ENCODE data around the gene RPS3. TPM values are rescaled to one million over a fixed set of nuclear protein-coding genes. Genes with fewer than 3 reads are reported as not detected.
"Not testable (repeated sequence)": the region's sequence is repeated elsewhere in the genome, so short reads cannot be mapped to it uniquely, and the experiment has no call there.

Gene RPS3
- total RNA-seq, 1 donor from 2014 or later: 1,761 TPM

- DNase-seq (peak; percentile 90), ATAC-seq (peak; percentile 64 to 90)
- intact Hi-C loops (cut with DNase I): no loop called here
- Histone ChIP-seq H3K27ac (peak overlapping the region; percentile 97), H3K36me3 (peaks cover 16% of the 10 kb centered on the region), H3K4me3 (peak overlapping the region; percentile 97), H3K27me3 (ENCODE audit: low read depth) (no peaks in the 10 kb centered on the region), H3K4me1 (peaks cover 44% of the 10 kb centered on the region), H3K9me3 (no peaks in the 10 kb centered on the region)
- peak; percentile 28 for TF ChIP-seq CTCF (IDR thresholded peaks at IDR 0.05)
Observed at GRCh38 chr11:75351791-75352587, 47.3 kb upstream of the RPS3 start.

DNA sequence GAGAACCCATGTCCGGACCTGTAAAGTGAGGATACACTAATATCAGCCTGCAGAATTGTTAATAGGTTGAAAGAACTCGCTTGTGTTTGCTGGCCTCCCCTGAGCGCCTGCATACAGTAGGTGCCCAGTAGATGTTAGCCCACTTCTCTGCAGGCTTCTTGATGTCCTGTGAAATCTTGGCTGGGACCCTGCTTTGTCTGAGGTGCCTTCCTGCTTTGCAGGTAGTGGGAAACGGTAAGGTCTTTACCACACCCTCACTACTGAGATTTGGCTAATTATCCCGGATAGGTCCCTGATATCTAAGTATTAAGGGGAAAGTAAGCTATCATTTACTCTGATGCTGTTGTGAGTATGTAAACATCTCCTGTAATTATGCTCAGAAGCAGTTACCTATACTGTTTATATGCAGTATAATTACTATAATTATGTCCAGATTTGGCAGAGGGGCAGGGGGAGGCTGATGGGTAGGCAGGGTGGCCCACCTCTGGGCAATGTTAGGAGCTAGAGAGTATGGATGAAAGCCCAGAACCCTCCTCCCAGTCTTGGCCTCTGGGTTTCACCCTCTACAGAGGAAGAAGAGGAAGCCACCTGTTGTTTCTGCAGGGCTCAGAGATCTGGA, 46.6 kb upstream of the RPS3 start:
- DNase-seq: no peak
- TF ChIP-seq CTCF (IDR thresholded peaks at IDR 0.05): no peak
- no peak for ATAC-seq
- Histone ChIP-seq H3K27ac (peak overlapping the region; percentile 97), H3K27me3 (ENCODE audit: low read depth) (no peaks in the 10 kb centered on the region), H3K4me1 (peaks cover 36% of the 10 kb centered on the region), H3K36me3 (peaks cover 16% of the 10 kb centered on the region), H3K4me3 (peak overlapping the region; percentile 97), H3K9me3 (no peaks in the 10 kb centered on the region)
- intact Hi-C loops (cut with DNase I): no loop called here

- DNase-seq (no peak), ATAC-seq (no peak)
- Histone ChIP-seq H3K27me3 (ENCODE audit: low read depth) (no peaks in the 10 kb centered on the region), H3K4me1 (peaks cover 13% of the 10 kb centered on the region), H3K36me3 (no peaks in the 10 kb centered on the region), H3K4me3 (no peak overlapping the region), H3K9me3 (no peaks in the 10 kb centered on the region), H3K27ac (no peak overlapping the region)
- intact Hi-C loops (cut with DNase I): no loop called here
- TF ChIP-seq CTCF (IDR thresholded peaks at IDR 0.05): no peak
Observed at GRCh38 chr11:75355051-75355450, 44.3 kb upstream of the RPS3 start.

DNA sequence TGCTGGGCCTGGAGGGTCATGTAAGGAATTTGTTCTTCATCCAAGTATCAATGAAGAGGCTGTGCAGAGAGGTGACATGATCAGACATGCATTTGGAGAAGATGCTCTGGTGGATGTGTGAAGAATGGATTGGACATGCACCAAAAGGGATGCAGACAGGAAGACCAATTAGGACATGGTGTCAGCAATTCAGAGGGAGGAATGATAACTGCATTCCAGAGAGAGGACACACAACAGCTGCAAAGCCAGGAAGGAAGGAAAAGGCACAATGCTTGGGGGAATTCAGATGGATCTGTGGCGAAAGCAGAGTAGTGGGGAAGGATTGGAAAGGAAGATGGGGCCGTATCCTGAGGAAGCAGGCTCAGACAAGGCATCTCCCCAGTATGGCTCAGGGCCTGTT, 42.7 kb upstream of the RPS3 start:
- H3K9me3 ChIP-seq: no peaks in the 10 kb centered on the region
- H3K4me1 ChIP-seq: peaks cover 12% of the 10 kb centered on the region
- no peaks in the 10 kb centered on the region for H3K36me3 ChIP-seq
- H3K27ac ChIP-seq: no peak overlapping the region
- TF ChIP-seq CTCF (IDR thresholded peaks at IDR 0.05): no peak
- DNase-seq (no peak), ATAC-seq (no peak)
- H3K4me3 ChIP-seq: no peak overlapping the region
- H3K27me3 ChIP-seq (ENCODE audit: low read depth): no peaks in the 10 kb centered on the region
- intact Hi-C loops (cut with DNase I): no loop called here

DNA sequence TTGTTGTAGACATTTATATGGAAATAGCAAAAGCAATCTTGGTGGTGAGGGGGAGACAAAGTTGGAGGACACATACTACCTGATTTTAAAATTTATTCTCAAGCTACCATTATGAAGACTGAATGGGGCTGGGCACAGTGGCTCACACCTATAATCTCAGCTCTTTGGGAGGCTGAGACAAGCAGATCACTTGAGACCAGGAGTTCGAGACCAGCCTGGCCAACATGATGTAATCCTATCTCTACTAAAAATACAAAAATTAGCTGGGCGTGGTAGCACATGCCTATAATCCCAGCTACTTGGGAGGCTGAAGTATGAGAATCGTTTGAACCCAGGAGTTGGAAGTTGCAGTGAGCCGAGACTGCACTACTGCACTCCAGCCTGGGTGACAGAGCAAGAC, 37.0 kb upstream of the RPS3 start:
- intact Hi-C loops (cut with DNase I); H3K36me3 ChIP-seq; H3K4me3 ChIP-seq; DNase-seq; ATAC-seq; H3K9me3 ChIP-seq; H3K27me3 ChIP-seq (ENCODE audit: low read depth); H3K27ac ChIP-seq: not testable (repeated sequence)
- H3K4me1 ChIP-seq: peaks cover 17% of the 10 kb centered on the region

DNA sequence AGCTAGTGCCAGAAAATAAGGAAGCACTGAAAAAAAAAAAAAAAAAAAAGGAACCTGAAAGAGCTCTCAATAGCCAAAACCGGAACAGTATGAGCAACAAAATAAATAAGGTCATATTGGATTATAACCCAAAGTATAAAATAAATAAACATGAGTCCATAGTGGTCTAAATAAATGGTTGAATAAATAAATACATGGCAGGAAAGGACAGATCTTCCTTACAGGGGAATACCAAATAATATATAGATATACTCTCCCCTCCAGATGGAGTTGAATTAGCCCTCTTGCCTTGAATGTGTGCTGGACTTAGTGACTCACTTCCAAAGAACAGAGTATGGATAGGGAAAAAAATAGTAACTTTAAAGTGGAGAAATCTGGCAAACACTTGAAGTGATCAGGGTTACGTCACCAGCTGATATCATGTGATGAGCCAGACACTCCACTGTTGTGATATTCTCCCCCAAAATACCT, 33.6 kb upstream of the RPS3 start:
- no peak for TF ChIP-seq CTCF (IDR thresholded peaks at IDR 0.05)
- DNase-seq (no peak), ATAC-seq (peak; percentile 62 to 81)
- Histone ChIP-seq H3K27ac (peak overlapping the region; percentile 58), H3K9me3 (no peaks in the 10 kb centered on the region), H3K4me1 (peaks cover 17% of the 10 kb centered on the region), H3K4me3 (no peak overlapping the region), H3K27me3 (ENCODE audit: low read depth) (no peaks in the 10 kb centered on the region), H3K36me3 (no peaks in the 10 kb centered on the region)
- intact Hi-C loops (cut with DNase I): no loop called here

DNA sequence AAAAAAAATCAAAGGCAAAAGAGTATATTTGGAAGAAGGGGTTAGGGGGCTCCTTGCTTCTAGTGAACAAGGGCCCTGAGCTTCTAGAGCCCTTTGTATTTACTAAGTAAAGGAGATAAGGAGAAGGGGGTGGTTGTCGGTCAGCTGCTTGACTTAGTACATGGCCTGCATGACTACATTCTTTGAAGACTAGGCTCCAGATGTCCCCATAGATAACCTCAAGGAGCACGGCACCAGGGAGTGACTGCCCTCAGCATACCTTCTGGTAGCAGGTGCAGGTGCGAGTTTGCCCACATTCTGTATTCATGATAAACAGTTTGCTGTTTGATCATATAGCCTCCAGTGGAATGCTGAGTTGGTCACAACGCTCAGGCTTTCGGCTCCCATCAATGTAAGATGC, 32.5 kb upstream of the RPS3 start:
- H3K27ac ChIP-seq: peak overlapping the region; percentile 18
- intact Hi-C loops (cut with DNase I): not testable (repeated sequence)

More for the DNA sequence above, 32.5 kb upstream of the RPS3 start:
- H3K9me3 ChIP-seq; DNase-seq; H3K27me3 ChIP-seq (ENCODE audit: low read depth); H3K36me3 ChIP-seq; H3K4me3 ChIP-seq: not testable (repeated sequence)
- H3K4me1 ChIP-seq: peaks cover 23% of the 10 kb centered on the region
- ATAC-seq: peak; percentile 58 to 65

All from lower lobe of right lung (tissue), 2 donors.